GM19023 (cell line): ENCODE data around the gene RDX.

Experiments used
- ATAC-seq: cut with Tn5 transposase; IDR thresholded peaks from one replicate; pipeline ENCODE4 v1.9.1; 2021; ENCODE audit warnings: mild to moderate bottlenecking, moderate library complexity; ENCODE audit not compliant: unreplicated experiment

The RDX gene

GRCh38 chr11:110147962-110148709 lies 148.3 kb downstream of the RDX start:
- no peak for ATAC-seq

GRCh38 chr11:110141812-110142211 lies 154.6 kb downstream of the RDX start:
- ATAC-seq: no peak

- no peak for ATAC-seq
Measured at GRCh38 chr11:110134110-110134509, 162.3 kb downstream of the RDX start.

- no peak for ATAC-seq
Measured at GRCh38 chr11:110133160-110133559, 163.3 kb downstream of the RDX start.

- no peak for ATAC-seq
Measured at GRCh38 chr11:110131386-110132123, 164.9 kb downstream of the RDX start.

GRCh38 chr11:110130642-110131238 lies 165.7 kb downstream of the RDX start:
- ATAC-seq: no peak

GRCh38 chr11:110128161-110128560 lies 168.3 kb downstream of the RDX start:
- no peak for ATAC-seq

- no peak for ATAC-seq
Measured at GRCh38 chr11:110126936-110127335, 169.5 kb downstream of the RDX start.

- no peak for ATAC-seq
Measured at GRCh38 chr11:110125632-110126031, 170.8 kb downstream of the RDX start.
